Stimulated activated CD8-positive, alpha-beta memory T cell treated with anti-CD3 and anti-CD28 coated beads, Interleukin-12 subunit alpha, Interleukin-12 subunit beta, amount 100 ng/mL, for 4 hours (primary cell): ENCODE measurements around the gene FAM9C.
"Not testable (repeated sequence)": the region's sequence is repeated elsewhere in the genome, so short reads cannot be mapped to it uniquely, and the experiment has no call there.

Experiments used
- DNase-seq: peaks from one replicate; pipeline ENCODE4 v3.0.0-alpha.2; 2020; ENCODE audit warnings: low read depth

Gene FAM9C

DNA sequence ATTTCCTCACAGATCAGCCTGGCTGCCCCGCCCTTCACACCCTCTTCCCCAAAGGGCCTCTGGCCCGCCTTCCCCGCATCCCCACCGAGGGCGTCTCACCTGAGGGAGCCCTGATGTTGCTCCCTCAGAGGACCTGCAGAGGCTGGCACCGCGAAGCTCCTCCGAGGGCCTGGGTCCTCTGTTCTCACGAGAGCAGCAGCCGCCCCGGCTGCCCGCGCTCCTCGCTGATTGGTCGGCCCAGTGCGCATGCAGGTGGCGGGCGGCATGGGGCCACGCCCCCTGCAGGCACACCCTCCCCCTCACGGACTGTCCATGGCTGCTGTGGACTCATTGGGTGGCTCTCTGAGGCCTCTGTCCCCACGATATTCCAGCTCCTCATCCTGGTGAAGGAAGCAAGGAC, at the start of gene FAM9C:
FAM9C (minus strand) TSS at position 180 of the 400 bp plus-strand sequence. CDS start 831 bp downstream, outside the sequence.
- DNase-seq = no peak

DNA sequence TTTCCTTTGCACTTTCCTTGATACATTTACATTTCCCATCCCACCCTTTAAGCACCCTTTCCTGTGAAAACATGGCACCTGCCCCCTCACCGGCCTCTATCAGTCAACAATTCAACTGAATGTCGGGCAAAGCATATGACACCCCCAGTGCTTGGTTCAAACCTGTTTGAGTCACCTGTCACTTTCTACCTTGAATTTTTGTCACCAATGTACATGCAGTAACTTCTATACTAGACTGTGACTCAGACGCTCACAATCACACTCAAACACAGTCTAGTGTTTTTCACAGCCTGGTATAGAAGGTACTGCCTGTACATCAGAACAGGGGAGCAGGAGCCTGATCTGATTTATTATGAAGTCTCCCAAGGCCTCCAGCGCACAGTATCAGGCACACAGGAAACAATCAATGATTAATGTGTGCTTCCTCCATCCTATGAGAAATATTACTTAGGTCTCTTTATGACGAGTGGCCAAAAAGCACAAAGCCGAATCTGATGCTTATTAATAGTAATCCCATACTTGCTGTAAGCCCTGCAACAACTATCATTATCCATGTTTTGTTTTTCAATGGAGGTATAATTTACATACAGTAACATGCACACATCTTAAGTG, 49.2 kb upstream of the FAM9C start:
- no peak for DNase-seq

DNA sequence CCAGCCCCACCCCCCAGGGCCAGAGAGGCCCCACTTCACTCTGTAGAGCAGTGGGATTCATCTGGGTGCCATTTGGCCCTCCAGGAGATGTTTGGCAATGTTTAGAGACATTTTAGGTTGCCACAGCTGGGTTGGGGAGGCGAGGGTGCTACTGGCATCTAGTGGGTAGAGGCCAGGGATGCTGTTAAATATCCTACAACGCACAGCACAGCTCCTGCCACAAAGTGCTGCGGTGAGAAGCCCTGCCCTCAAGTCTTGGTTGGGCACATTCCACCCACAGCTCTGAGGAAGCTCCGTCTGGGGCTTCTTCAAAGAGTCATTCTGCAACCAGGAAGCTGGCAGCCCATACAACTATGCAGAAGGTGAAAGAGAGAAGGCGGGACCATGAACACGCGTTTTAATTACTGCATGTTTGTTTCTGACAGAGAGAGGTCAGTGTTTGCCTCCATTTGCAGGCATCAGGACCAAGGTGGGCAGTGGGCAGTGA, 48.1 kb upstream of the FAM9C start:
- DNase-seq = peak; percentile 46

DNA sequence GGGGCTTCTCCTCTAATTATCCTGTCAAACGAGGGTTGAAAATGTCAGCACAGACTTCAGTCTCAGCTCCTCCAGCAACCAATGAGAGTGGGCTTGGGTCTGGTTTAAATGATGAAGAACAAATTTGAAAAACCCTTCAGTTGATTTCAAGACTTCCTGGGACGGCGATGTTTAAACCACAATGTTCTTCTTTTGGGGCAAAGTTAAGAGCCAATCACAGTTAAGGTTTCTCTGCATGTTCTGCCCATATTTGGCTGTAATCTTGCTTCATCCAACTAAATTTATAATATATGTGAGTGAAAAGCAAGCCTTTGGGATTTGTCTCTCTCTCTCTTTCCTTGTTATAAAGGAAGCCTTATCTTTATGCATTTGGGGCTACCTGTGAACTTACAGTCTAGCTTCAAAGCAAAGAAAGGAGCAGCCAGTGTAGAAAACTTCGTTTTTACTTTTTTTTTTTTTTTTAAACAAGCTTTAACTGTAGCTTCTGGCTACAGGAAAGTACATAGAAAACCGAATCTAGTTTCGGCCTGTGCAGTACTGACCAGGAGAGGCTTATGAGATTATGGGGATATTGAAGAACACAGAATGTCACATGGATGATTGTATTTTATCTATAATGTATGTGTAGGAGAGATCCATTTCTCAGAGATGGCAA, 46.8 kb upstream of the FAM9C start:
- no peak for DNase-seq

DNA sequence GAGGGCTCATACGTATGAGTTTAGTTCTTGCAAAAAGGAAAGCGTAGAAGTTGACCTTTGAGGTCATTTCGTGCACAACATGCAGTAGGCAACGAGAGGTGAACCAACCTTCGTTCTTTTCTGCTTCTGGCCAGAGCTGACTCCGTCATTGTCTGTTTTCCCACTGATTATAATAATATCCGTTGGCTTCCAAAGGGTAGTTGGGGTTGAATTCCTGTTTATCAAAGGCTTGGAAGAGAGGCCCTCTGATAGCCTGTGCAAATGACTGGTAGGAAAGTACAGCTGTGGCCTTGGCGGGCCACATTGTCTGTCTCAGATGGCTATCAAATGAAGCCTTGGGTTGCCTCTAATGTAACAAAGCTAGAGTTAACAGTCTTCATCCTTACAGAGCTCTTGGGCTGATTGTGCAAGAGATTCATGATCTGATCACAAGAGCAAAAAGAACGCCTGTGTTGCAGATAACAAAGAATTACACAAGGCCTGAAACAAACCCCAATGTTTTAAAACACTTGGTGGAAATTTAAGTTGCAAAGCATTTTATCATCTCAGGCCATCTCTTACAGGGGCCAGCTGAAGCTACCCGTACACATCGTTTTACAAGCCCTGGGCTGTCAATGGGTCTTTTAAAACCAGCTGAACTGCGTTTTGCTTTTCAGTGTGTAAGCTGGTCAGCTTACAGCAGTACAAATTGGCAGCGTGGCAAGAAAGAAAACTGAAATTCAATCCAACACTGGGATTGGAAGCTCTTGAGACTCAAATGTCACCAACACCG, 46.1 kb upstream of the FAM9C start:
- DNase-seq = no peak

DNA sequence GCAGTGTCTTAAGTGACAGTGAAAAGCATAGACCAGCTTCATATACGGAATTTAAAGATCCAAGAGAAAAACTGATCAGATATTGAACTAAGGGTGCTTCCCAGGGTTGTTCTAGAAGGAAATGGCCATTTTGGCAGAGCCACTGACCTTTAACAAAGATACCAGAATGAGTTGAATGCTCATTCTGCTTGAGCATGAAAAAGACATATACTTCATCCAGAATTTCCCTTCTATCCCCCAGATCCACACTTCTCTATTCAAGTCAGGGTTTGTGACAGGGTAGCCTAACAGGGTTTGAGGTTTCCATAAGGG, 45.6 kb upstream of the FAM9C start:
- DNase-seq = no peak

DNA sequence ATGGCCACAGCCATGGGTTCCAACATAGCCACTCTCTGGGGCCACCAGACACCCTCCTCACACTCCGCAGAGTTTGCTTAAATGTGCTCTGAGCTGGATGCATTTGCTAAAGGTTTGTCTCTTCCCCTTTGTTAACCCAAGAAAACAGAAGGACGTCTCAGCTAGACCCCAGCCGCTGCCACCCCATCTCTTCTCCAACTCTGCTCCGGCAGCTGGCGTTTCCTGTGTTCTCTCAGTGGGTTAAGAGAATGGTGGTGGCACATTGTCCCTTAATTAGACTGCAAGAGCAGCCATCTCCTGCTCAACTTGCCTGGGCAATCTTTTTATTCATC, 43.7 kb upstream of the FAM9C start:
- DNase-seq = no peak

DNA sequence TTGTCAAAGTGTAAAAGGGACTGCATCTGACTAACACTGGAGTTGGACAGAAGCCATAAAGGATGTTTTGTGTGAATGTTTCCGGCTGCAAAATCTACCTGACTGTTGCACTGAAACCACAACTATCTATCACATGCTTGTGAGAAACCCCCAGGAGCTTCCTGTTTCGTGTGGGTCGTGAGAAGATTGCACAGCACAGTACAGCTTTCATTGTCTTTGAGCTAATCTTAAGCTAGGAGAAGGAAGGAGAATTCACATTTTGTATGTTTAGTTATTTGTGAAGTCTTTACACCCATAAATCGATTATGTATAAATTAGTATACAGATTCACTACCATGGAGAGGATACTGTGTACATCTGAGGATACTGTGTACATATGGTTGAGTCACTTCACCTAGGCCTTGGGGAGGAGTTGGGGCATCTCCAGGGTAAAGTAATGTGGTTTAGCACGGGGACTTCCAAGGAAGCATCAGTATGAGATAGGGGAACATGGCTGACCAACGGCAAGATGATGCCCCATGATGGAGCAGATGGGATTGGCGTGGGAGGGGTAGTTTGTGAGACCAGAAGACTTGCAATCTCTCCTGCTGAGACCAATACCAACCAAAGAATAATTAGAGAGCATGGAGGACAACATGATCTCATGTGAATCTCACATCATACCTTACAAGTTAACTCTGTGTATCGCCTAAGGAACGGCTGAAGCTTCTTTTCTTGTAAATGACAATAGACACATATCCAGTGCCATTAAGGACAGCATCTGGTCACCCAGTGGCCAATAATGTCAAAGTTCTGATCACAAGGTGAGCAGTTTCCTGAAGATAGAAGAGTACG, 43.1 kb upstream of the FAM9C start:
- peak; percentile 40 for DNase-seq

DNA sequence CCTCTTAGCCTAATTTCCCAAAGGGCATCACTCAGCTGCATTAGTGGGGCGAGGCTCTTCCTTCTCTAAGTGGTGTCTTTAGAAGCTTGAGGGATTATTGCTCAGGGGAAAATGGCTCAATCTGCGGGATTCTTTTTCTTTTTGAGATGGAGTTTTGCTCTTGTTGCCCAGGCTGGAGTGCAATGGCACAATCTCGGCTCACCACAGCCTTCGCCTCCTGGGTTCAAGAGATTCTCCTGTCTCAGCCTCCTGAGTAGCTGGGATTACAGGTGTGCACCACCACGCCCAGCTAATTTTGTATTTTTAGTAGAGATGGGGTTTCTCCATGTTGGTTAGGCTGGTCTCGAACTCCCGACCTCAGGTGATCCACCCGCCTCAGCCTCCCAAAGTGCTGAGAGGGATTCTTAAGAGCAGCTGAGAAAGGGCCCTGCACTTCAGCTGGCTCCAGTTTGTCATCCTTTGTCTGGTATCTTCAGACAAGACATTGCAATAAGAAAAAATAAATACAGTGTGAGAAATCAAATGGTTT, 42.4 kb upstream of the FAM9C start:
- DNase-seq = not testable (repeated sequence)

DNA sequence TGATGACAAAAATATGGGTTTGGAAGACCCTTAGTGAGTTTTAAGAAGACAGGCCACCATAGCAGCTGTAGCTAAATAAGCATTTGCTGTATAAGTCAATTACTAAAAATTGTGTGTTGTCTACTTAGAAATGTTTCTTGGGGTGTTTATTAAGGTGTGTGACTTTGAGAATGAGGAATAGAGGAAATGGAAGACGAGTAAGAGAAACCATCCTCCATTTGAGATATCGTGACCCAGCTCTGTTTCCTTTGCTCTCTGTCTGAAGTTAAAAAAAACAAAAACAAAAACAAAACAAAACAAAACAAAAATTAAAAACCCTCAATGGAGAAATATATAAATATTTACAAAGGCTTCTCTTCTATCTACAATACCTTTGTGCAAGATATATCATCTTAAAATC, 41.7 kb upstream of the FAM9C start:
- no peak for DNase-seq

DNA sequence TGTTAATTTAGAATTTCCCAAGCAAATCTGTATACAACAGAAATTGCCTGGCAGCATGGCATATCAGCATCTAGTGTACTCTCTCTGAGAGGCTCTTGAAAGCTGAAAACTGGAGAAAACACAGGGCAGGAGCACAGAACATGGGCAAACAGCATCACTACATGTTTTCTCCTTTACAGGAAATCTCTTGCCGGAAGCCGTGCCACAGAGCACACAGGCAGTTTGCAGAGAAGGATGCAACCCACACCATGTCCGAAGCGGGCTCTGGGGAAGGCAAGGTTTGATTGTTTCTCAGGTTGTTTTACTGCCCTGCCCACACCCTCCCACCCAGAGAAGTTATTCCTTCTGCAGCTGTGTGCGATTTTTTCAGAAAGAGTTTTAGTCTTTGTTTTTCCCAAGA, 41.1 kb upstream of the FAM9C start:
- no peak for DNase-seq

DNA sequence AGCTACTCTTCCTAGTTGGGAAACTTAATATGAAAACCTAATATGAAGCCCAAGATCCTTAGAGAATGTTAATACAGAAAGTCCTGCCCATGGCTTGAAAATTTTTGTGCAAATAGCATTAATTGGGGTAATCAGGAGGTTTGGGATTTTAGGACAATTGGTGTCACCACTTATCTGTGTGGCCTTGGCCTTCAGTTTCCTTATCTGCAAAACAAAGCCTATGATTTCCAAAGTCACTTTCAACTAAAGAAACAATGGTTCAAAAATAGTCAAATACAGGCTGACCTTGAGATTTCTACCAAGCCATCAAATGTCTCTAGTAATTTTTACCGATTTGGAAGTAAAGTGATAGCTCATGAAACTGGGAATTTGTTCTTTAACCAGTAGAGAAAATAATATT, 40.2 kb upstream of the FAM9C start:
- DNase-seq = no peak

DNA sequence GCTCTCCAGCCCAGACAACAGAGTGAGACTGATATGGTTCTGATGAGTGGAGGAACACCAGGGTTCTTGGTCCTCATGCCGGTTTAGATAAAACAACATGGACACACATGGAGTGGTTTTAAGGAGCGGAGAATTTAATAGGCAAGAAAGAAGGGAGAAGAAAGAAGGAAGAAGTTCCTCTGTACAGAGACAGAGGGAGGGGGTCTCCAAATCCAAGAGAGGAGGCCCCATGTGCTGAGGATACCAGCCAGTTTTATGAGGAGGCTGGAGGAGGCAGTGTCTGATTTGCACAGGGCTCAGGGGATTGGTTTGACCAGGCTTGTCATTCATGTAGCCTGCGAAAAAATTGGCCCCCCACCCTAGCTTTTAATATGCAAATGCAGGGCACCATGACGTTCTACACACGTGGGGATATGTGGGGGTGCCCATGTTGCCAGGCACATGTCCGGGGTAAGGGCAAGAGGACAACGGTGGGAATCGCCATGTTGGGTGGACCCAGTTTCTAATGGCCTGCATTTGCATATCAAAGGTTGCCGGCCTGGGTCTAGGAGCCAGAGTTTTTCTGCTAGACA, 39.4 kb upstream of the FAM9C start:
- not testable (repeated sequence) for DNase-seq

DNA sequence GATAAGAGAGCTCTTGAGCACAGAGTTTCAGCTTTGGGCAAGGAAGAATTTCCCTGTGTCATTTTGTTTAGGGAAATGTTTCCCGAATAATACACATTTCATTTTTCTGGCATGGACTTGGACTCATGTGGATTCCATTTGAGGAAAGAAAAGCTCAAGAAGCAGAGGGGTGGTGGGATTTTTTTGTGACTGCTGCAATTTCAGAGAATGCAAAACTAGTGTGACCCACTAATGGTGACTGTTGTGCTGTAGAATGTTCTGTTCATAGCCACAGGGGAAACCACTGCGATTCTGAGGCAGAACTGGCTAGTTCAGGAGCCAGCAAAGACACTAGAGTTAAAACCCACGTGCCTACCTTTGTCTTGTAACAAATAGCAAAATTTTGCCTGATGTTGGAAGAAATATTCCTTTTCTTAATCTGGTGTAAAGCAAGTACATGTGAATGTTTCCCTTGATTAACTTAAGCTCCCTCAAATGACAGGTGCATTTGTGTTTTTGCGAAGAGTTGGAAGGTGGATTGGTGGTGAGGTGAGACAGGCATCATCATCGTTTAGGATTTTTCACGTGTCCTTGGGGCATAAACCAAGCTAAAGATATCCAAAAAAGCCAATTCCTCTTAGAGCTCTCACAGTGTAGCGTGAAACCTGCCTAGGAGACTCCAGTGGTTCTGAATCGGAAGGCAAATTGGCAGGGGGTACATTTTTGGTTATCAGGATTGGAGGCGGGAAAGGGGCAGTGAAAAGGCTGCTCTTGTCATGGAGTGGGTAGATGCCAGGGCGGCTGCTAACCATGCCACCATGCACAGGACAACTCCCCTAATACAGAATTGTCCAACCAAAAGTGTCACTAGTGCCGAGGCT, 38.0 kb upstream of the FAM9C start:
- no peak for DNase-seq

DNA sequence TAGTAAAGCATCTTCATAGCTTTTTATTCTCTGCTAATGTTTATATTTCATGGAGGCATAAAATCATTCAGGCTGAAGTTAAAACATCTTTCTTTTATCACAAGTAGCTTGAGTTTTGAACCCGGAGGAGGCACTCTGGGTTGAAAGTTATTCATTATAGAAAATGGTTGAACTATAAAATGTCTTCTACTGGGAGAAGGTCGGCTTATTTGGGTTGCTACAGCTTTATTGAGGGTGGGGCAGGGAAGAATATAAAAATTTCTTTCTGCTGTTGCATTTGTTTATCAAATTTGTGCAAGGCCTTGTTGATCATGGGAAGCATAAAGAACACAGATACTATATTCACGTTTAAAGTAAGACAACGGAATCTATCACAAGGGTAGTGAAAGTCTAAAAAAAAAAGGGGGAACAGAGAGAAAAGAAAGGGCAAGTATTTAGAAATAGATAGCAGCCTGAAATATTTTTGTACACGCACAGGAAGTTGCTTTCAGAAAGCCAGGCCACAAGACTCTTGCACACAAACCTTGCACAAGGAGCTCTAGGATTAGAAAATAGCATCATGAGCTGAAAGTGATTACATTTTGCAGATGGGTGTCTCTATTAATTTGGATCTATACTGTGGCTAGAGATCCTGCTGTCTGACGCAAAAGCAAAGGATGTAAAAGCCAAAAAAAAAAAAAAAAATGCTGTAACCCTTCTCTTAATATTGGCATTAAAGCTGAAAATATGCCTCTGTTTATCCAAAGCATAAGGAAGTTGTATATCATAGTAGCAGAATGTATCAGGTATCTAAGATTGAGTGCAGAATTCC, 37.2 kb upstream of the FAM9C start:
- DNase-seq = no peak

DNA sequence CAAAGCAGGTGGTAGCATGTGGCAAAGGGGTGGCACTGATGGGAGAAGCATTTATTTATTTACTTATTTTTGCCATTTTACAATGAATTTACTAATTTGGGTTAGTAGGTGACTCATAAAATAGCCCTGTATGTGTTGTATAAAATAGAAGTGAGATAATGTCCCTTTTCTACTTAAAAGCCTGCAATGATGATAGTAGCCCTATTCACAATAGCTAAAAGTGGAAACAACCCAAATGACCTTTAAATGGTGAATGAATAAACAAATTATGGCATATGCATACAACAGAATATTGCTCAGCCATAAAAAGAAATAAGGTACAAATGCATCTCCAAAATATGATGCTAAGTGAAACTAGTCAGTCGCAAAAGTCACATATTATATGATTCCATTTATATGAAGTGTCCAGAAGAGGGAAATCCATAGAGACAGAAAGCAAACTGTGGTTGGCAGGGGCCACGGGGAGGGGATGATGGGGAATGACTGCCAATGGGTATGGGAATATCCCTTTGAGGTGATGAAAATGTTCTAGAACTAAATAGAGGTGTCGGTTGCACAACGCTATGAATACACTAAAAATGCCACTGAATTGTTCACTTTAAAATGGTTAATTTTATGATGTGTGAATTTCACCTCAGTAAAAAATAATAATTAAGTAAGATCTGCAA, 35.8 kb upstream of the FAM9C start:
- DNase-seq = no peak

DNA sequence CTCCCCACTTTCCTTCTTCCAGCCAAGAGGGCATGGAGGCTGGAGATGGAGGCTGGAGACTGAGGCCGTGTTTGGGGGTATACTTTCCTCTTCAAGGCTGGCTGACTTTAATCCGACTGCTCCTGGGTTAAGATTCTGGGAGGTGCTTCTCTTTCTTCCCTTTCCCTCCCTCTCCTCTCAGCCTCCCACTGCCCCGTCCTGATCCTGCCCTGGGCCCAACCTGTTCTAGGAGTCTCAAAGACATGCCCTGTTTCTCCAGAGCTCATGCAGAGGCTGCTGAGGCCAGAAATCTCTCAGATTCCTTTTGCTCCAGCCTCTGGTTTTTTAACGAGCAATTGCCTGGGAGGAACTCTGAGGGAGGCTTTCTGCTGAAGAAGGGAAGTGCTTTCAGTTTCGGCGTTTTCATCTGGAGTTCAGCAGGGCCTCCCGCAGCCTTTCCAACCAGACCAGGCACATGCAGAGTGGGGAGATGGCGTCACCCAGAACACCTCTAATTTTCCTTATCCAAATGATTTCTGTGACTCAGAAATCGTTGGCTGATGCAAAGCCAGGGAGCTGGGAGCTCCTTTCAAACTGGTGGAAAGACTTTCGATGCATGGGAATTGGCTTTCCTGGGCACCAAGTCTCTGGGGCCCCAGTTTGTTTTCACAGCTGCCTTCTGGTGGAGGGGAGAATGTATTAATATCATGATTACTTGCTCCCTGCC, 34.5 kb upstream of the FAM9C start:
- no peak for DNase-seq

DNA sequence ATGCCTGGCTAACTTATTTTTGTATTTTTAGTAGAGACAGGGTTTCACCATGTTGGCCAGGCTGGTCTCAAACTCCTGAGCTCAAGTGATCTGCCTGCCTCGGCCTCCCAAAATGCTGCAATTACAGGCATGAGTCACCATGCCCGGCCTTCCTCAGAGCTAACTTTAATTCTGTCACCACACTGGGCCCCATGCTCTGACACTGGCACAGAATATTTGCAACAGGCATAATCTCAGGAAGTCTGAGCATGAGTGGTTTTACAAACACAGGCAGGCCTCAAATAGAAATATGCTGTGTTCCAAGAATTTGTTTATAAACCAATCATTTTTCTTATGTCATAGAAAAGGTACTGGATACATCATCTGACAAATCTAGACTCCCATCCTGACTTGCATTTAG, 32.7 kb upstream of the FAM9C start:
- no peak for DNase-seq
